IMR-90 (cell line): ENCODE results near the gene BBS5. TPM values are rescaled to one million over a fixed set of nuclear protein-coding genes. Genes with fewer than 3 reads are reported as not detected.

Experiments
- ATAC-seq: fragments of 200-7000 bp; cut with Tn5 transposase; 2 replicates; pipeline ENCODE4 v1.9.1; 2020; ENCODE audit warnings: low read depth, mild to moderate bottlenecking, moderate library complexity
- BruUV-seq: library from RNA; stranded (reverse); fragments of 400-500 nt; replicated peaks from 2 replicates; lab custom pipeline; 2021; lab: Mats Ljungman, UMichigan
- CTCF ChIA-PET: fragments of 300-600 bp; formaldehyde crosslinking; extraction: SDS; loops from one replicate; lab custom pipeline; 2021; ENCODE audit warnings: antibody characterized with exemption; lab: Yijun Ruan, JAX
- POLR2A ChIA-PET: fragments of 300-600 bp; sonication (Branson Sonifier 250); formaldehyde crosslinking; loops from one replicate; lab custom pipeline; 2022; ENCODE audit warnings: antibody characterized with exemption; ENCODE audit not compliant: unreplicated experiment; lab: Charles Lee
- DNase-seq: peaks from one replicate; pipeline ENCODE4 v3.0.0; 2013
- H2AFZ ChIP-seq: replicated peaks from 2 replicates; pipeline ENCODE3; 2013; ENCODE audit warnings: low read length, mild to moderate bottlenecking; ENCODE audit not compliant: poor library complexity
- H2AK5ac ChIP-seq: 2 replicates; pipeline ENCODE4 v1.6.1; 2013; ENCODE audit warnings: low read depth, low read length, inconsistent platforms
- H2AK9ac ChIP-seq: replicated peaks from 2 replicates; pipeline ENCODE3; 2013; ENCODE audit warnings: mild to moderate bottlenecking, low read depth, low read length, moderate library complexity; ENCODE audit not compliant: poor library complexity
- H2BK120ac ChIP-seq: 2 replicates; pipeline ENCODE4 v1.6.1; 2013; ENCODE audit warnings: low read depth, low read length, inconsistent platforms
- H2BK15ac ChIP-seq: 3 replicates; pipeline ENCODE4 v1.6.1; 2013; ENCODE audit warnings: low read depth, low read length, inconsistent platforms
- H2BK20ac ChIP-seq: 2 replicates; pipeline ENCODE4 v1.6.1; 2013; ENCODE audit warnings: low read depth, mild to moderate bottlenecking, inconsistent platforms, low read length, moderate library complexity
- H2BK5ac ChIP-seq: 2 replicates; pipeline ENCODE4 v1.6.1; 2013; ENCODE audit warnings: mild to moderate bottlenecking, low read depth, low read length, inconsistent platforms; ENCODE audit not compliant: poor library complexity, severe bottlenecking
- H3K14ac ChIP-seq: replicated peaks from 2 replicates; pipeline ENCODE4 v1.6.1; 2013; ENCODE audit warnings: low read depth, low read length, inconsistent platforms
- H3K18ac ChIP-seq: 2 replicates; pipeline ENCODE4 v1.6.1; 2013; ENCODE audit warnings: low read depth, low read length, control low read depth
- H3K23ac ChIP-seq: 2 replicates; pipeline ENCODE4 v1.6.1; 2013; ENCODE audit warnings: low read depth, low read length, inconsistent platforms
- H3K27ac ChIP-seq: 2 replicates; pipeline ENCODE4 v1.5.1; 2013; ENCODE audit warnings: mild to moderate bottlenecking, control low read depth, low read length; ENCODE audit not compliant: insufficient read depth
- H3K27me3 ChIP-seq: 2 replicates; pipeline ENCODE4 v1.6.1; 2013; ENCODE audit warnings: low read length; ENCODE audit not compliant: control insufficient read depth, insufficient read depth
- H3K36me3 ChIP-seq: 2 replicates; pipeline ENCODE4 v1.6.1; 2013; ENCODE audit warnings: low read length, mixed read lengths; ENCODE audit not compliant: control insufficient read depth, insufficient read depth
- H3K4ac ChIP-seq: 2 replicates; pipeline ENCODE4 v1.6.1; 2013; ENCODE audit warnings: low read depth, low read length, inconsistent platforms
- H3K4me1 ChIP-seq: 2 replicates; pipeline ENCODE4 v1.6.1; 2013; ENCODE audit warnings: low read length, mixed read lengths; ENCODE audit not compliant: control insufficient read depth, insufficient read depth
- H3K4me2 ChIP-seq: 2 replicates; pipeline ENCODE4 v1.6.1; 2013; ENCODE audit warnings: low read depth, mild to moderate bottlenecking, control low read depth, low read length, moderate library complexity
- H3K4me3 ChIP-seq: 2 replicates; pipeline ENCODE4 v1.5.1; 2013; ENCODE audit warnings: low read depth, mild to moderate bottlenecking, control low read depth, low read length, moderate library complexity; ENCODE audit not compliant: insufficient read depth
- H3K56ac ChIP-seq: 2 replicates; pipeline ENCODE4 v1.6.1; 2013; ENCODE audit warnings: low read length, inconsistent platforms; ENCODE audit not compliant: insufficient read depth; ENCODE audit errors: extremely low read depth
- H3K79me1 ChIP-seq, 2 experiments: 2 replicates each; pipeline ENCODE4 v1.6.1; 2013; ENCODE audit warnings: low read length in 2 of 2, inconsistent platforms in 1 of 2, low read depth in 1 of 2
- H3K9ac ChIP-seq: 2 replicates; pipeline ENCODE4 v1.6.1; 2013; ENCODE audit warnings: low read depth, low read length, control low read depth
- H3K9me1 ChIP-seq: 2 replicates; pipeline ENCODE4 v1.6.1; 2013; ENCODE audit warnings: low read length, inconsistent platforms; ENCODE audit not compliant: insufficient read depth
- H3K9me3 ChIP-seq: 2 replicates; pipeline ENCODE4 v1.6.1; 2013; ENCODE audit warnings: low read length; ENCODE audit not compliant: control insufficient read depth, insufficient read depth
- H4K20me1 ChIP-seq: 2 replicates; pipeline ENCODE4 v1.6.1; 2013; ENCODE audit warnings: low read length, inconsistent platforms; ENCODE audit not compliant: insufficient read depth
- H4K5ac ChIP-seq: 2 replicates; pipeline ENCODE4 v1.6.1; 2013; ENCODE audit warnings: mild to moderate bottlenecking, low read depth, low read length, control low read depth
- H4K8ac ChIP-seq, 2 experiments: 2 replicates each; pipeline ENCODE4 v1.6.1; 2013; ENCODE audit warnings: low read depth in 2 of 2, low read length in 2 of 2, control low read depth in 1 of 2, inconsistent platforms in 1 of 2
- H4K91ac ChIP-seq: 2 replicates; pipeline ENCODE4 v1.6.1; 2013; ENCODE audit warnings: low read depth, low read length, inconsistent platforms; ENCODE audit not compliant: insufficient read depth
- BHLHE40 ChIP-seq: fragments of 150-350 bp; IDR thresholded peaks from 2 replicates; pipeline ENCODE4 v1.6.1; 2016; ENCODE audit warnings: mild to moderate bottlenecking, low read depth, low read length
- CEBPB ChIP-seq: IDR thresholded peaks from 2 replicates; pipeline ENCODE4 v1.6.1; 2012; ENCODE audit warnings: low read depth, low read length, improper control_type of control experiment
- FOS ChIP-seq: fragments of 150-350 bp; IDR thresholded peaks from 2 replicates; pipeline ENCODE4 v1.6.1; 2016; ENCODE audit warnings: low read depth, low read length
- MAFK ChIP-seq: IDR thresholded peaks from 2 replicates; pipeline ENCODE4 v1.6.1; 2012; ENCODE audit warnings: low read depth, low read length, improper control_type of control experiment
- MAZ ChIP-seq: IDR thresholded peaks from 2 replicates; pipeline ENCODE4 v1.6.1; 2012; ENCODE audit warnings: low read depth, mild to moderate bottlenecking, low read length, improper control_type of control experiment, moderate library complexity, borderline replicate concordance
- NFE2L2 ChIP-seq: fragments of 150-350 bp; IDR thresholded peaks from 2 replicates; pipeline ENCODE4 v1.6.1; 2016; ENCODE audit warnings: low read depth, mild to moderate bottlenecking, low read length
- POLR2A ChIP-seq: IDR thresholded peaks from 2 replicates; pipeline ENCODE4 v1.6.1; 2012; ENCODE audit warnings: mild to moderate bottlenecking, low read depth, low read length
- RAD21 ChIP-seq: IDR thresholded peaks from 2 replicates; pipeline ENCODE4 v1.6.1; 2012; ENCODE audit warnings: low read length, improper control_type of control experiment
- RFX5 ChIP-seq: IDR thresholded peaks from 2 replicates; pipeline ENCODE4 v1.8.0; 2012; ENCODE audit warnings: low read depth, mild to moderate bottlenecking, low read length, moderate library complexity
- WGBS, 2 experiments: methylation state at CpG; one replicate each; pipeline versions ENCODE4 v1.1.5 to v1.1.7; 2013; ENCODE audit warnings: missing lambda C conversion rate in 2 of 2; ENCODE audit not compliant: insufficient read length in 1 of 2; ENCODE audit errors: extremely low coverage in 2 of 2; 5-methylcytosine and 5-hydroxymethylcytosine counted together
- dilution Hi-C: fragments of 300-500 bp; cut with HindIII; formaldehyde crosslinking; loops from one replicate; pipeline ENCODE4 v1.14.3; 2018; ENCODE audit warnings: low sequenced_read_pairs; ENCODE audit not compliant: unreplicated experiment
- in situ Hi-C: fragments of 300-500 bp; cut with MboI; formaldehyde crosslinking; loops from 3 replicates; pipeline ENCODE4 v1.14.3; 2019; ENCODE audit warnings: low sequenced_read_pairs, inconsistent platforms, mixed read lengths
- intact Hi-C: fragments of 100-400 bp; cut with micrococcal nuclease; formaldehyde crosslinking; loops from 2 replicates; pipeline ENCODE4 v1.10.0; 2022
- polyA plus RNA-seq, 3 experiments: library from polyadenylated mRNA; depleted of rRNA; stranded (reverse); fragments of >200 nt; gene quantifications; 2 replicates each; pipeline ENCODE4 v1.2.3, GENCODE V29; 2012; ENCODE audit warnings: low replicate concordance in 1 of 3
- total RNA-seq: library from RNA; depleted of rRNA; stranded (reverse); fragments of >200 nt; gene quantifications from 2 replicates; pipeline ENCODE4 v1.2.3, GENCODE V29; 2012

Gene BBS5
- total and polyA plus RNA-seq, 2 of the 4 experiments (the other 2 are of a cell fraction): 1.4 to 4.1 TPM

- TF ChIP-seq BHLHE40 (no peak), CEBPB (peak; percentile 30; the same call in 1 of the 2 replicates), FOS (peak; percentile 39; the same call in 1 of the 2 replicates), MAFK (peak; percentile 59), MAZ (0 out of 2 replicates have a peak, but pooled peaks have one; percentile 20), RAD21 (no peak), NFE2L2 (no peak), POLR2A (no peak), RFX5 (0 out of 2 replicates have a peak, but pooled peaks have one; percentile 30)
- Histone ChIP-seq H3K27ac (no peak overlapping the region; the same call in 1 of the 2 replicates), H2BK15ac (peak overlapping the region; percentile 84; the same call in 2 of the 3 replicates), H4K5ac (peak overlapping the region; percentile 33; the same call in 1 of the 2 replicates), H3K4me2 (peak overlapping the region; percentile 58), H2BK20ac (peak overlapping the region; percentile 97), H4K91ac (peak overlapping the region; percentile 58; the same call in 1 of the 2 replicates), H3K14ac (peak overlapping the region; percentile 94), H3K9me3 (no peaks in the 10 kb centered on the region), H3K4me1 (peaks cover 10% of the 10 kb centered on the region), H3K36me3 (no peaks in the 10 kb centered on the region), H3K9me1 (peaks cover 4% of the 10 kb centered on the region; the same call in 1 of the 2 replicates), H2AFZ (peak overlapping the region; percentile 37), H3K79me1 (no peaks in the 10 kb centered on the region), H2BK5ac (peak overlapping the region; percentile 86), H3K9ac (no peak overlapping the region), H2AK5ac (peak overlapping the region; percentile 59; the same call in 1 of the 2 replicates), H3K27me3 (no peaks in the 10 kb centered on the region), H4K20me1 (no peaks in the 10 kb centered on the region), H2AK9ac (no peak overlapping the region), H3K56ac (no peak overlapping the region), H2BK120ac (peak overlapping the region; percentile 93), H4K8ac (peak overlapping the region in 1 of 2 experiments; percentile 66; a peak in 1 of 4 replicates), H3K18ac (peak overlapping the region; percentile 84; the same call in 1 of the 2 replicates), H3K4ac (peak overlapping the region; percentile 87), H3K4me3 (no peak overlapping the region), H3K23ac (peak overlapping the region; percentile 88; the same call in 1 of the 2 replicates)
- dilution Hi-C loops: no loop called here
- ChIA-PET POLR2A (interaction anchor here (0.6 kb wide), 2 partner anchors 247 to 755 kb away, joined by 3 read pairs; no protein-coding TSS in a partner anchor), CTCF (interaction anchor here (1.7 kb wide), 1 partner anchor 11 kb away, joined by 7 read pairs; no protein-coding TSS in a partner anchor)
- ATAC-seq (peak; percentile 99), DNase-seq (peak; percentile 89)
- in situ Hi-C loops: no loop called here
- no CpG with 5 or more reads among the region's 4 CpGs for WGBS, 2 experiments
- intact Hi-C loops: no loop called here
- BruUV-seq: no TSS peak
These were observed 16.2 kb upstream of the BBS5 start for GRCh38 chr2:169462896-169463695.
